ENCODE measurements around the gene CRACDL.
A peak's percentile ranks its signal among the peaks of the same experiment; 100 is the strongest.

Gene CRACDL

GRCh38 chr2:98750593-98751282 lies 185.3 kb downstream of the CRACDL start:
- DNase-seq (ENCODE audit: low spot score): no peak

- DNase-seq (ENCODE audit: low spot score): peak; percentile 90
Observed at GRCh38 chr2:98749066-98749450, 187.0 kb downstream of the CRACDL start.

GRCh38 chr2:98748292-98749065 lies 187.5 kb downstream of the CRACDL start:
- DNase-seq (ENCODE audit: low spot score): no peak

- no peak for DNase-seq (ENCODE audit: low spot score)
Observed at GRCh38 chr2:98747888-98748287, 188.1 kb downstream of the CRACDL start.

GRCh38 chr2:98746426-98746825 lies 189.6 kb downstream of the CRACDL start:
- no peak for DNase-seq (ENCODE audit: low spot score)

- DNase-seq (ENCODE audit: low spot score): no peak
Observed at GRCh38 chr2:98744595-98744994, 191.4 kb downstream of the CRACDL start.

All from pons (tissue), 1 donor.